CD14-positive monocyte (primary cell): ENCODE results near the gene RYK. TPM values are rescaled to one million over a fixed set of nuclear protein-coding genes. Genes with fewer than 3 reads are reported as not detected.

Experiments
- DNase-seq, 3 donors: peaks; one replicate each; pipeline ENCODE4 v3.0.0-alpha.2; 2011 to 2022
- H2AFZ ChIP-seq: 2 replicates; pipeline ENCODE4 v1.6.0; 2012; ENCODE audit warnings: mild to moderate bottlenecking, low read depth, low read length, inconsistent platforms; ENCODE audit not compliant: insufficient read depth, poor library complexity, severe bottlenecking
- H3K27ac ChIP-seq, 2 donors: 1 replicate in 1 of 2; 2 replicates in 1 of 2; pipeline ENCODE4 v1.5.1; 2012 to 2013; ENCODE audit warnings: low read length in 2 of 2, control low read depth in 1 of 2, inconsistent platforms in 1 of 2, low read depth in 1 of 2, mild to moderate bottlenecking in 1 of 2
- H3K27me3 ChIP-seq, 2 donors: one replicate each; pipeline versions ENCODE4 v1.6.0 to v1.6.1; 2011 to 2013; ENCODE audit warnings: low read length in 2 of 2; ENCODE audit not compliant: control insufficient read depth in 2 of 2, insufficient read depth in 2 of 2
- H3K36me3 ChIP-seq, 2 donors: replicated peaks in 1 of 2; 1 replicate in 1 of 2; 2 replicates in 1 of 2; pipeline versions ENCODE4 v1.5.1 to v1.6.1; 2012 to 2013; ENCODE audit warnings: low read length in 2 of 2, control low read depth in 1 of 2, inconsistent platforms in 1 of 2, mild to moderate bottlenecking in 1 of 2; ENCODE audit not compliant: insufficient read depth in 2 of 2, control insufficient read depth in 1 of 2
- H3K4me1 ChIP-seq, 2 donors: 1 replicate in 1 of 2; 2 replicates in 1 of 2; pipeline versions ENCODE4 v1.5.1 to v1.6.1; 2012 to 2013; ENCODE audit warnings: low read length in 2 of 2, control low read depth in 1 of 2, inconsistent platforms in 1 of 2, mild to moderate bottlenecking in 1 of 2, moderate library complexity in 1 of 2; ENCODE audit not compliant: insufficient read depth in 2 of 2, control insufficient read depth in 1 of 2
- H3K4me2 ChIP-seq: replicated peaks from 2 replicates; pipeline ENCODE3; 2012; ENCODE audit warnings: low read length, moderate library complexity, mild to moderate bottlenecking; ENCODE audit not compliant: poor library complexity, severe bottlenecking; ENCODE audit errors: extremely low read depth
- H3K4me3 ChIP-seq, 3 experiments: fragments of 200-600 bp in 1 of 3; sonication (generic) in 1 of 3; replicated peaks in 1 of 3; 1 replicate in 2 of 3; 2 replicates in 1 of 3; pipeline ENCODE4 v1.5.1; 2011 to 2013; ENCODE audit warnings: low read length in 3 of 3, mild to moderate bottlenecking in 3 of 3, control low read depth in 2 of 3, low read depth in 2 of 3, inconsistent platforms in 1 of 3, moderate library complexity in 1 of 3
- H3K79me2 ChIP-seq: 2 replicates; pipeline ENCODE4 v1.6.0; 2012; ENCODE audit warnings: mild to moderate bottlenecking, control low read depth, inconsistent platforms, low read length, moderate library complexity; ENCODE audit not compliant: insufficient read depth
- H3K9ac ChIP-seq: 2 replicates; pipeline ENCODE4 v1.6.0; 2017; ENCODE audit warnings: low read length, mild to moderate bottlenecking; ENCODE audit not compliant: insufficient read depth, poor library complexity, severe bottlenecking
- H3K9me3 ChIP-seq, 2 donors: replicated peaks in 1 of 2; 1 replicate in 1 of 2; 2 replicates in 1 of 2; pipeline versions ENCODE4 v1.5.1 to v1.6.1; 2012 to 2013; ENCODE audit warnings: low read length in 2 of 2, control low read depth in 1 of 2; ENCODE audit not compliant: control insufficient read depth in 1 of 2, insufficient read depth in 1 of 2
- H4K20me1 ChIP-seq: 2 replicates; pipeline ENCODE4 v1.6.0; 2012; ENCODE audit warnings: mild to moderate bottlenecking, low read length, control low read depth, moderate library complexity; ENCODE audit not compliant: insufficient read depth
- H3K27ac Mint-ChIP-seq, 7 donors: one replicate each; pipeline ENCODE4 v1.8.0; 2020; ENCODE audit warnings: mild to moderate bottlenecking in 7 of 7, mixed read lengths in 7 of 7, moderate library complexity in 6 of 7, inconsistent platforms in 2 of 7
- H3K27me3 Mint-ChIP-seq, 3 donors: one replicate each; pipeline ENCODE4 v1.8.0; 2021 to 2022; ENCODE audit warnings: low read depth in 3 of 3, mild to moderate bottlenecking in 3 of 3, mixed read lengths in 3 of 3, moderate library complexity in 3 of 3, inconsistent platforms in 1 of 3
- H3K36me3 Mint-ChIP-seq, 2 donors: one replicate each; pipeline ENCODE4 v1.8.0; 2020; ENCODE audit warnings: mixed read lengths in 2 of 2, inconsistent platforms in 1 of 2, mild to moderate bottlenecking in 1 of 2
- H3K4me1 Mint-ChIP-seq: one replicate; pipeline ENCODE4 v1.8.0; 2020; ENCODE audit warnings: mild to moderate bottlenecking, mixed read lengths
- H3K4me3 Mint-ChIP-seq, 2 donors: one replicate each; pipeline ENCODE4 v1.8.0; 2020; ENCODE audit warnings: mild to moderate bottlenecking in 2 of 2, mixed read lengths in 2 of 2, moderate library complexity in 1 of 2
- H3K9me3 Mint-ChIP-seq, 7 donors: one replicate each; pipeline ENCODE4 v1.8.0; 2020 to 2022; ENCODE audit warnings: mixed read lengths in 7 of 7, mild to moderate bottlenecking in 6 of 7, moderate library complexity in 6 of 7, inconsistent platforms in 2 of 7
- WGBS: methylation state at CpG from one replicate; pipeline ENCODE4 v1.1.5; 2013; ENCODE audit warnings: missing lambda C conversion rate; ENCODE audit not compliant: insufficient coverage; 5-methylcytosine and 5-hydroxymethylcytosine counted together
- intact Hi-C, 2 donors: fragments of 100-400 bp; cut with micrococcal nuclease; formaldehyde crosslinking; loops; one replicate each; pipeline versions ENCODE4 v1.15.0 to v1.15.1; 2023
- polyA plus RNA-seq, 3 donors: library from polyadenylated mRNA; depleted of rRNA in 1 of 3; unstranded in 2 of 3; stranded (reverse) in 1 of 3; fragments of 300-500 nt in 2 of 3; fragments of >200 nt in 1 of 3; fragmentation: Illumina TruSeq in 2 of 3; gene quantifications; 1 replicate in 2 of 3; 2 replicates in 1 of 3; pipeline ENCODE4 v1.2.3, GENCODE V29; 2012 to 2021
- TF ChIP-seq, protein P1 (sequence below): fragments of 200-600 bp; IDR thresholded peaks from one replicate; pipeline ENCODE4 v1.8.0; 2022; ENCODE audit warnings: antibody characterized with exemption, mild to moderate bottlenecking

Gene RYK
- polyA plus RNA-seq, 3 donors: 3.5 to 14.2 (median 5.0) TPM

DNA sequence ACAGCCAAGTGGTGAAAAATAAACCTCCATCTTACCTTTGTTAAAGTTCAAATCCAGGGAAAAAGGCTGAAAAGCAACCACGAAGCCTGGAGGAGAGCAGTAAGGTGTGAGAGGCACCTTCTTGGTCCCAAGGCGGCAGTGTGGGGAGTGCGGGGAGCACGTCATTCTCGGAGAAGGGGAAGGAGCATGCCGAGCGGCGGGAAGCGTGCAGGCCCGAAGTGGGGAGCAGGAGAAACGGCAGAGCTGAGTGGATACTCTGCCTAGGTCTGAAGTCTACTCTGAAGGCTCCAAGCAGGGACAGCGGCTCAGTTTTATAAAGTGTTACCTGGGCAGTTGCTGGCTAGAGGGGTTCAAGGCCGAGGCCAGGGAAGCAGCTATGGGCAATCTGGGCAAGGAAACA lies 96.9 kb downstream of the RYK start:
- no peaks in the 10 kb centered on the region for H3K4me1 Mint-ChIP-seq
- no peak for DNase-seq
- Histone ChIP-seq H3K4me2 (no peak overlapping the region), H2AFZ (no peak overlapping the region), H3K9ac (no peak overlapping the region), H4K20me1 (no peaks in the 10 kb centered on the region), H3K9me3 (no peaks in the 10 kb centered on the region), H3K36me3 (peaks cover 29 to 53% of the 10 kb centered on the region in 2 donors), H3K4me1 (no peaks in the 10 kb centered on the region), H3K27me3 (no peaks in the 10 kb centered on the region), H3K79me2 (no peaks in the 10 kb centered on the region), H3K4me3 (no peak overlapping the region), H3K27ac (no peak overlapping the region)
- intact Hi-C loops: no loop called here
- WGBS: 97% methylated on average over 13 of the region's 13 CpGs
- H3K27ac Mint-ChIP-seq: peak overlapping the region in 1 of 7 donors; percentile 5
- H3K4me3 Mint-ChIP-seq: no peak overlapping the region
- H3K9me3 Mint-ChIP-seq: peaks cover 0 to 3% (median 2%) of the 10 kb centered on the region in 7 donors
- H3K36me3 Mint-ChIP-seq: peaks cover 48 to 54% of the 10 kb centered on the region in 2 donors
- no peaks in the 10 kb centered on the region for H3K27me3 Mint-ChIP-seq
- TF ChIP-seq, protein P1, sequence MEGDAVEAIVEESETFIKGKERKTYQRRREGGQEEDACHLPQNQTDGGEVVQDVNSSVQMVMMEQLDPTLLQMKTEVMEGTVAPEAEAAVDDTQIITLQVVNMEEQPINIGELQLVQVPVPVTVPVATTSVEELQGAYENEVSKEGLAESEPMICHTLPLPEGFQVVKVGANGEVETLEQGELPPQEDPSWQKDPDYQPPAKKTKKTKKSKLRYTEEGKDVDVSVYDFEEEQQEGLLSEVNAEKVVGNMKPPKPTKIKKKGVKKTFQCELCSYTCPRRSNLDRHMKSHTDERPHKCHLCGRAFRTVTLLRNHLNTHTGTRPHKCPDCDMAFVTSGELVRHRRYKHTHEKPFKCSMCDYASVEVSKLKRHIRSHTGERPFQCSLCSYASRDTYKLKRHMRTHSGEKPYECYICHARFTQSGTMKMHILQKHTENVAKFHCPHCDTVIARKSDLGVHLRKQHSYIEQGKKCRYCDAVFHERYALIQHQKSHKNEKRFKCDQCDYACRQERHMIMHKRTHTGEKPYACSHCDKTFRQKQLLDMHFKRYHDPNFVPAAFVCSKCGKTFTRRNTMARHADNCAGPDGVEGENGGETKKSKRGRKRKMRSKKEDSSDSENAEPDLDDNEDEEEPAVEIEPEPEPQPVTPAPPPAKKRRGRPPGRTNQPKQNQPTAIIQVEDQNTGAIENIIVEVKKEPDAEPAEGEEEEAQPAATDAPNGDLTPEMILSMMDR: no peak

DNA sequence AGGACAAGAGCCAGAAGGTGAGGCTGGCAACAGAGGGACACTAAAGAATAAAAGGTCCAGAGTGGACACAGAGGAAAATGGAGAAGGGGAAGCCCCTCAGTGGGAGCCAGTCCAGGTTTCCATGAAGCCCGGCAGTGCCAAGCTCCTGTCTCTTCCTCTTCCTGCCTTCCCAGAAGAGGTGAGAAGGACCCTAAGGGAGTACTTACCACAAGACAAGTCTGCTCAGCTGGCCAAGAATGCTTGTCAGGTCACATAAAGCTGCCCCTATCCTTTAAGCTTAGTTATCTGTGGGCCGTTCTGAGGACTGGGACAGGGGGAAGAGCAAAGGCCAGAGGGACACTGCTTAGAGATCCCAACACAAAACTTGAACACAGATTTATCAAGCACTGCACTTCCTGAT lies 100.2 kb downstream of the RYK start:
- peaks cover 26 to 33% of the 10 kb centered on the region in 2 donors for H3K36me3 Mint-ChIP-seq
- intact Hi-C loops: no loop called here
- no peak for DNase-seq
- no peak overlapping the region for H2AFZ ChIP-seq
- H3K27me3 Mint-ChIP-seq: peaks cover 0 to 2% (median 0%) of the 10 kb centered on the region in 3 donors
- no peaks in the 10 kb centered on the region for H3K4me1 ChIP-seq
- H3K9ac ChIP-seq: no peak overlapping the region
- TF ChIP-seq, protein P1: no peak
- no peak overlapping the region for H3K4me3 ChIP-seq
- H3K27ac Mint-ChIP-seq: no peak overlapping the region
- H3K9me3 ChIP-seq: no peaks in the 10 kb centered on the region
- H3K4me2 ChIP-seq: no peak overlapping the region
- peaks cover 0 to 3% (median 2%) of the 10 kb centered on the region in 7 donors for H3K9me3 Mint-ChIP-seq
- H4K20me1 ChIP-seq: no peaks in the 10 kb centered on the region
- no peaks in the 10 kb centered on the region for H3K79me2 ChIP-seq
- H3K4me3 Mint-ChIP-seq: no peak overlapping the region
- no CpG with 5 or more reads among the region's 2 CpGs for WGBS
- H3K4me1 Mint-ChIP-seq: no peaks in the 10 kb centered on the region
- H3K36me3 ChIP-seq: peaks cover 6 to 20% of the 10 kb centered on the region in 2 donors
- no peaks in the 10 kb centered on the region for H3K27me3 ChIP-seq
- H3K27ac ChIP-seq: no peak overlapping the region
